H9 (cell line): ENCODE measurements around the gene GP1BA. TPM values are rescaled to one million over a fixed set of nuclear protein-coding genes. Genes with fewer than 3 reads are reported as not detected.
A peak's percentile ranks its signal among the peaks of the same experiment; 100 is the strongest.

Experiments used
- DNase-seq: peaks from one replicate; pipeline ENCODE4 v3.0.0-alpha.2; 2017
- H2AFZ ChIP-seq: one replicate; pipeline ENCODE4 v1.6.1; 2013; ENCODE audit warnings: mild to moderate bottlenecking, low read length, control low read depth, moderate library complexity
- H2AK5ac ChIP-seq: 2 replicates; pipeline ENCODE4 v1.6.1; 2013; ENCODE audit warnings: low read length, control low read depth, mixed read lengths; ENCODE audit not compliant: insufficient read length
- H2BK120ac ChIP-seq: one replicate; pipeline ENCODE4 v1.6.1; 2013; ENCODE audit warnings: low read depth, mild to moderate bottlenecking, low read length, control low read depth, inconsistent platforms; ENCODE audit not compliant: poor library complexity, severe bottlenecking
- H2BK12ac ChIP-seq: 2 replicates; pipeline ENCODE4 v1.6.1; 2013; ENCODE audit warnings: low read length, control low read depth, mixed read lengths, low read depth; ENCODE audit not compliant: insufficient read length
- H2BK15ac ChIP-seq: 2 replicates; pipeline ENCODE4 v1.6.1; 2013; ENCODE audit warnings: low read depth, low read length, control low read depth
- H2BK20ac ChIP-seq: one replicate; pipeline ENCODE4 v1.6.1; 2013; ENCODE audit warnings: low read depth, mild to moderate bottlenecking, low read length, control low read depth, inconsistent platforms; ENCODE audit not compliant: poor library complexity, severe bottlenecking
- H2BK5ac ChIP-seq: 2 replicates; pipeline ENCODE4 v1.6.1; 2013; ENCODE audit warnings: low read length, control low read depth, mixed read lengths; ENCODE audit not compliant: insufficient read length
- H3K14ac ChIP-seq: 2 replicates; pipeline ENCODE4 v1.6.1; 2013; ENCODE audit warnings: low read length, control low read depth; ENCODE audit not compliant: insufficient read depth
- H3K18ac ChIP-seq: 2 replicates; pipeline ENCODE4 v1.6.1; 2013; ENCODE audit warnings: low read depth, mild to moderate bottlenecking, mixed read lengths, low read length, control low read depth; ENCODE audit not compliant: insufficient read length
- H3K23ac ChIP-seq: 2 replicates; pipeline ENCODE4 v1.6.1; 2013; ENCODE audit warnings: low read length, control low read depth, mixed read lengths, low read depth; ENCODE audit not compliant: insufficient read length
- H3K23me2 ChIP-seq: 2 replicates; pipeline ENCODE4 v1.6.1; 2013; ENCODE audit warnings: low read depth, mild to moderate bottlenecking, mixed read lengths, low read length, control low read depth; ENCODE audit not compliant: insufficient read length, poor library complexity, severe bottlenecking
- H3K27ac ChIP-seq: 2 replicates; pipeline ENCODE4 v1.5.1; 2013; ENCODE audit warnings: low read length, control low read depth, mixed read lengths, low read depth; ENCODE audit not compliant: insufficient read length
- H3K27me3 ChIP-seq: 2 replicates; pipeline ENCODE4 v1.6.1; 2013; ENCODE audit warnings: low read length, control low read depth, inconsistent platforms; ENCODE audit not compliant: insufficient read depth
- H3K4ac ChIP-seq: 2 replicates; pipeline ENCODE4 v1.6.1; 2013; ENCODE audit warnings: low read depth, mild to moderate bottlenecking, control low read depth, inconsistent platforms, low read length, moderate library complexity
- H3K4me1 ChIP-seq: 2 replicates; pipeline ENCODE4 v1.6.1; 2013; ENCODE audit warnings: low read length, control low read depth, inconsistent platforms; ENCODE audit not compliant: insufficient read depth
- H3K4me2 ChIP-seq: 2 replicates; pipeline ENCODE4 v1.6.1; 2013; ENCODE audit warnings: low read length, control low read depth, mixed read lengths; ENCODE audit not compliant: insufficient read length, insufficient read depth
- H3K56ac ChIP-seq: 2 replicates; pipeline ENCODE4 v1.6.1; 2013; ENCODE audit warnings: low read depth, mild to moderate bottlenecking, mixed read lengths, low read length, control low read depth; ENCODE audit not compliant: insufficient read length
- H3K79me1 ChIP-seq: 2 replicates; pipeline ENCODE4 v1.6.1; 2013; ENCODE audit warnings: low read depth, mild to moderate bottlenecking, moderate library complexity, low read length, control low read depth, inconsistent platforms; ENCODE audit not compliant: insufficient read depth, poor library complexity, severe bottlenecking
- H3K79me2 ChIP-seq: 2 replicates; pipeline ENCODE4 v1.6.1; 2013; ENCODE audit warnings: low read length, control low read depth, inconsistent platforms; ENCODE audit not compliant: insufficient read depth
- H3K9ac ChIP-seq: 2 replicates; pipeline ENCODE4 v1.6.1; 2013; ENCODE audit warnings: low read length, control low read depth, mixed read lengths; ENCODE audit not compliant: insufficient read length; ENCODE audit errors: extremely low read depth
- H3K9me3 ChIP-seq: one replicate; pipeline ENCODE4 v1.6.1; 2013; ENCODE audit warnings: low read depth, low read length, inconsistent platforms; ENCODE audit not compliant: control insufficient read depth
- H3T11ph ChIP-seq: one replicate; pipeline ENCODE4 v1.6.1; 2013; ENCODE audit warnings: mild to moderate bottlenecking, low read length, control low read depth, inconsistent platforms
- H4K20me1 ChIP-seq: one replicate; pipeline ENCODE4 v1.6.1; 2013; ENCODE audit not compliant: control insufficient read depth, insufficient read length, insufficient read depth
- H4K5ac ChIP-seq: 2 replicates; pipeline ENCODE4 v1.6.1; 2013; ENCODE audit warnings: low read depth, mild to moderate bottlenecking, mixed read lengths, low read length, control low read depth; ENCODE audit not compliant: insufficient read length
- H4K8ac ChIP-seq: replicated peaks from 2 replicates; pipeline ENCODE4 v1.6.1; 2013; ENCODE audit warnings: low read length, control low read depth, mixed read lengths, low read depth; ENCODE audit not compliant: insufficient read length
- H4K91ac ChIP-seq: 2 replicates; pipeline ENCODE4 v1.6.1; 2013; ENCODE audit warnings: low read depth, mild to moderate bottlenecking, moderate library complexity, mixed read lengths, low read length, control low read depth; ENCODE audit not compliant: insufficient read length
- H3K27ac Mint-ChIP-seq, 3 experiments: 2 replicates in 2 of 3; 3 replicates in 1 of 3; pipeline ENCODE4 v1.8.0; 2020 to 2021; ENCODE audit warnings: mixed read lengths in 3 of 3, mild to moderate bottlenecking in 1 of 3, moderate library complexity in 1 of 3
- H3K27me3 Mint-ChIP-seq: 2 replicates; pipeline ENCODE4 v1.8.0; 2021; ENCODE audit warnings: low read depth, mild to moderate bottlenecking, moderate library complexity, mixed read lengths
- H3K36me3 Mint-ChIP-seq, 3 experiments: 2 replicates in 2 of 3; 3 replicates in 1 of 3; pipeline ENCODE4 v1.8.0; 2020 to 2021; ENCODE audit warnings: low read depth in 3 of 3, mixed read lengths in 3 of 3; ENCODE audit not compliant: insufficient read depth in 1 of 3
- H3K4me1 Mint-ChIP-seq, 2 experiments: 2 replicates each; pipeline ENCODE4 v1.8.0; 2020; ENCODE audit warnings: mixed read lengths in 2 of 2
- H3K4me3 Mint-ChIP-seq, 2 experiments: 2 replicates in 1 of 2; 3 replicates in 1 of 2; pipeline ENCODE4 v1.8.0; 2020 to 2021; ENCODE audit warnings: mild to moderate bottlenecking in 2 of 2, mixed read lengths in 2 of 2, moderate library complexity in 1 of 2
- H3K9me3 Mint-ChIP-seq, 2 experiments: 2 replicates in 1 of 2; 3 replicates in 1 of 2; pipeline ENCODE4 v1.8.0; 2020; ENCODE audit warnings: mild to moderate bottlenecking in 2 of 2, mixed read lengths in 2 of 2, moderate library complexity in 1 of 2
- CTCF ChIP-seq: fragments of 200-600 bp; sonication (generic); conservative IDR thresholded peaks from 3 replicates; pipeline ENCODE4 v1.8.0; 2021; ENCODE audit warnings: antibody characterized with exemption, mild to moderate bottlenecking
- WGBS: extraction: QIAGEN DNeasy Blood & Tissue Kit; methylation state at CpG from one replicate; pipeline ENCODE4 v1.1.7; 2013; ENCODE audit warnings: missing lambda C conversion rate, low lambda C conversion rate, mixed read lengths; ENCODE audit not compliant: insufficient read length; ENCODE audit errors: extremely low coverage; 5-methylcytosine and 5-hydroxymethylcytosine counted together
- total RNA-seq: library from RNA; stranded (reverse); gene quantifications from 2 replicates; pipeline ENCODE4 v1.2.1, GENCODE V29; 2021

Gene GP1BA
- total RNA-seq, 1 experiment from 2014 or later = not detected

GRCh38 chr17:4928881-4929280 lies 3.2 kb upstream of the GP1BA start:
- no peak overlapping the region for H2BK15ac ChIP-seq
- no peak overlapping the region for H2AFZ ChIP-seq
- peaks cover 13 to 15% of the 10 kb centered on the region in 2 experiments for H3K4me1 Mint-ChIP-seq
- H3K18ac ChIP-seq = no peak overlapping the region
- no peaks in the 10 kb centered on the region for H3K9me3 Mint-ChIP-seq
- DNase-seq = no peak
- H2BK12ac ChIP-seq = no peak overlapping the region
- peaks cover 5 to 25% (median 8%) of the 10 kb centered on the region in 3 experiments; a peak in 6 of 7 replicates for H3K36me3 Mint-ChIP-seq
- H3K23ac ChIP-seq = no peak overlapping the region
- no peak overlapping the region for H4K8ac ChIP-seq
- no peak overlapping the region for H2BK120ac ChIP-seq
- no peak overlapping the region for H2BK5ac ChIP-seq
- no peak overlapping the region for H2BK20ac ChIP-seq
- H3K14ac ChIP-seq = no peak overlapping the region
- H3K9me3 ChIP-seq = no peaks in the 10 kb centered on the region
- no peak overlapping the region for H3K4me3 Mint-ChIP-seq
- no peak overlapping the region for H3K9ac ChIP-seq
- H3K4ac ChIP-seq = no peak overlapping the region
- H3K27me3 Mint-ChIP-seq = no peaks in the 10 kb centered on the region; the same call in 1 of the 2 replicates
- H3K79me2 ChIP-seq = no peaks in the 10 kb centered on the region
- H3K23me2 ChIP-seq = no peaks in the 10 kb centered on the region
- H4K5ac ChIP-seq = no peak overlapping the region
- H3K79me1 ChIP-seq = no peaks in the 10 kb centered on the region
- peak overlapping the region in 1 of 3 experiments; percentile 91; a peak in 1 of 7 replicates for H3K27ac Mint-ChIP-seq
- H3K56ac ChIP-seq = no peak overlapping the region
- no peak overlapping the region for H3K27ac ChIP-seq
- no peak for TF ChIP-seq CTCF
- no peaks in the 10 kb centered on the region for H3K27me3 ChIP-seq
- no peak overlapping the region for H3K4me2 ChIP-seq
- H3K4me1 ChIP-seq = no peaks in the 10 kb centered on the region
- H4K91ac ChIP-seq = no peak overlapping the region
- WGBS = no CpG with 5 or more reads among the region's 18 CpGs
- H2AK5ac ChIP-seq = no peak overlapping the region
- H3T11ph ChIP-seq = no peak overlapping the region
- H4K20me1 ChIP-seq = no peaks in the 10 kb centered on the region
